Caco-2 (cell line): ENCODE measurements around the gene PALD1. TPM values are rescaled to one million over a fixed set of nuclear protein-coding genes. Genes with fewer than 3 reads are reported as not detected.

Experiments
- BruUV-seq: library from RNA; stranded (reverse); fragments of 400-500 nt; replicated peaks from 2 replicates; lab custom pipeline; 2021; lab: Mats Ljungman, UMichigan
- CTCF ChIA-PET: fragments of 300-600 bp; sonication (Branson Sonifier 250); formaldehyde crosslinking; loops from one replicate; lab custom pipeline; 2022; ENCODE audit warnings: antibody characterized with exemption; lab: Charles Lee
- POLR2A ChIA-PET: fragments of 300-600 bp; sonication (Branson Sonifier 250); formaldehyde crosslinking; loops from one replicate; lab custom pipeline; 2022; ENCODE audit warnings: antibody characterized with exemption; lab: Charles Lee
- DNase-seq, 2 experiments: peaks; one replicate each; pipeline versions ENCODE4 v3.0.0 to v3.0.0-alpha.2; 2020 to 2022
- H3K27me3 ChIP-seq: replicated peaks from 2 replicates; pipeline ENCODE4 v1.6.0; 2011; ENCODE audit warnings: low read length; ENCODE audit not compliant: control insufficient read depth, insufficient read depth
- H3K36me3 ChIP-seq: 2 replicates; pipeline ENCODE4 v1.5.1; 2011; ENCODE audit warnings: low read length; ENCODE audit not compliant: control insufficient read depth, insufficient read depth
- H3K4me1 ChIP-seq: fragments of 250-450 bp; sonication (Bioruptor Pico); 2 replicates; pipeline ENCODE4 v1.5.1; 2020; ENCODE audit warnings: mild to moderate bottlenecking
- H3K4me3 ChIP-seq: 2 replicates; pipeline ENCODE4 v1.5.1; 2011; ENCODE audit warnings: low read depth, mild to moderate bottlenecking, control low read depth, low read length
- H3K9me3 ChIP-seq: fragments of 250-450 bp; sonication (Bioruptor Pico); 2 replicates; pipeline ENCODE4 v1.5.1; 2020; ENCODE audit warnings: mild to moderate bottlenecking, moderate library complexity
- H3K27ac Mint-ChIP-seq: one replicate; pipeline ENCODE4 v1.8.0; 2022; ENCODE audit warnings: mixed read lengths; ENCODE audit not compliant: unreplicated experiment
- H3K27me3 Mint-ChIP-seq: one replicate; pipeline ENCODE4 v1.8.0; 2022; ENCODE audit warnings: mixed read lengths; ENCODE audit not compliant: insufficient read depth, unreplicated experiment
- H3K36me3 Mint-ChIP-seq: one replicate; pipeline ENCODE4 v1.8.0; 2022; ENCODE audit warnings: mild to moderate bottlenecking, mixed read lengths; ENCODE audit not compliant: insufficient read depth, unreplicated experiment
- H3K4me1 Mint-ChIP-seq: one replicate; pipeline ENCODE4 v1.8.0; 2022; ENCODE audit warnings: low read depth, mixed read lengths; ENCODE audit not compliant: unreplicated experiment
- H3K4me3 Mint-ChIP-seq: one replicate; pipeline ENCODE4 v1.8.0; 2022; ENCODE audit warnings: mild to moderate bottlenecking, moderate library complexity, mixed read lengths; ENCODE audit not compliant: unreplicated experiment
- H3K9me3 Mint-ChIP-seq: one replicate; pipeline ENCODE4 v1.8.0; 2022; ENCODE audit warnings: mixed read lengths; ENCODE audit not compliant: unreplicated experiment
- CTCF ChIP-seq, 2 experiments: fragments of 200-600 bp in 1 of 2; IDR thresholded peaks; 1 replicate in 1 of 2; 2 replicates in 1 of 2; pipeline versions ENCODE4 v1.5.1 to v1.8.0; 2011 to 2022; ENCODE audit warnings: antibody characterized with exemption in 1 of 2, control low read depth in 1 of 2, inconsistent platforms in 1 of 2, low read depth in 1 of 2, low read length in 1 of 2, mild to moderate bottlenecking in 1 of 2, moderate library complexity in 1 of 2; ENCODE audit not compliant: insufficient read depth in 1 of 2, severe bottlenecking in 1 of 2, unreplicated experiment in 1 of 2
- intact Hi-C: fragments of 100-400 bp; cut with micrococcal nuclease; formaldehyde crosslinking; loops from one replicate; pipeline ENCODE4 v1.10.0; 2022; ENCODE audit not compliant: unreplicated experiment
- total RNA-seq: library from RNA; stranded (reverse); gene quantifications from 2 replicates; pipeline ENCODE4 v1.2.3, GENCODE V29; 2022

The PALD1 gene
- total RNA-seq, 1 experiment from 2014 or later: 10.3 TPM

DNA sequence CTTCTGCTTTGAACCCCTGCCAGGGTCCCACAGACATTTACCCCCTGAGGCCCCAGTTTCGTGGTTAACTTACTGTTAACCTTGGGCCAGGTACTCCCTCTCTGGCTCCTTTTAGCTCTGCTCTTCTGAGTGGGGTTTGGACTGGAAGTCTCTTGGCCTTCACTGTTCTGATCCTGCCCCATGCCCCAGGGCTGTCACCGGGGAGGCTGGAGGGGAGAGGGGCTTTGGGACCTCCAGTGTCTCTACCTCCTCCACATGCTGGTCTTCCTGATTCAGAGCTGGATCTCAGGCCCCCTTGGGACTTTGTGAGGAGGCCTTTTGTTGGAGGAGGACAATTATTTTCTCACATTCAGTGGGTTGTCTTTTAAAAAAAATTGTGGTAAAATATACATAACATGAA lies 12.7 kb upstream of the PALD1 start:
- POLR2A ChIA-PET: no interaction called here
- no peaks in the 10 kb centered on the region for H3K9me3 ChIP-seq
- H3K9me3 Mint-ChIP-seq: no peaks in the 10 kb centered on the region
- no peaks in the 10 kb centered on the region for H3K4me1 ChIP-seq
- H3K27me3 ChIP-seq: no peaks in the 10 kb centered on the region
- no peak overlapping the region for H3K27ac Mint-ChIP-seq
- CTCF ChIA-PET: interaction anchor here (1.4 kb wide), 1 partner anchor 35 kb away, joined by 5 read pairs; no protein-coding TSS in a partner anchor
- no peaks in the 10 kb centered on the region for H3K36me3 Mint-ChIP-seq
- H3K4me3 Mint-ChIP-seq: no peak overlapping the region
- peaks cover 4% of the 10 kb centered on the region for H3K27me3 Mint-ChIP-seq
- DNase-seq: no peak
- BruUV-seq: no TSS peak
- H3K4me1 Mint-ChIP-seq: peaks cover 7% of the 10 kb centered on the region
- intact Hi-C loops: loop anchor here (1.0 kb wide), 1 partner anchor 11 kb away; no protein-coding TSS in a partner anchor
- no peak overlapping the region for H3K4me3 ChIP-seq
- no peak for TF ChIP-seq CTCF (IDR thresholded peaks at IDR 0.05; ENCODE audit: insufficient read depth in 1 of 2, low read depth in 1 of 2, low read length in 1 of 2, severe bottlenecking in 1 of 2, unreplicated experiment in 1 of 2)
- no peaks in the 10 kb centered on the region for H3K36me3 ChIP-seq

DNA sequence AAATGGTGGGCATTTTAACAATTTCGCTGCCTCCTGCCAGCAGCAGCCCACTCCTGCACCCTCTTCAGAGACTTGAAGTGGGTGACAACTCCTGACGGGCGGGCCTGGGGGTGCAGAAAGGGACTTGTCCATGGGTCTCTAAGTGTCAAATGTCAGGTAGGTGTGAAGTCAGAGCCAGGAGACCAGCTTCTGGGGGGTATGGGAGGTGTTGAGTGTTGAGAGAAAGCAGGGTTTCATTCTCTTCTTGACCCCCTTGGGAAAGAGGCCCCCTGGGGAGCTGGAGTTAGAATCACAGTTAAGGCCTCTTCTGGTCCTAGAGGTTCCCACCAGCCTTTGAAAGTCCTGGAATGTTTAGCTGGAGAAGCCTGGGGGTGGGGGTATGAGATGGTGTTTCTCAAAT lies 11.6 kb upstream of the PALD1 start:
- ChIA-PET CTCF (no interaction called here), POLR2A (interaction anchor here (0.6 kb wide), 1 partner anchor 334 kb away, joined by 7 read pairs; no protein-coding TSS in a partner anchor)
- no peak overlapping the region for H3K27ac Mint-ChIP-seq
- H3K4me3 Mint-ChIP-seq: no peak overlapping the region
- H3K9me3 Mint-ChIP-seq: no peaks in the 10 kb centered on the region
- peaks cover 7% of the 10 kb centered on the region for H3K4me1 Mint-ChIP-seq
- TF ChIP-seq CTCF (IDR thresholded peaks at IDR 0.05; ENCODE audit: insufficient read depth in 1 of 2, low read depth in 1 of 2, low read length in 1 of 2, severe bottlenecking in 1 of 2, unreplicated experiment in 1 of 2): no peak
- H3K36me3 ChIP-seq: no peaks in the 10 kb centered on the region
- intact Hi-C loops: no loop called here
- no peak for DNase-seq
- no peaks in the 10 kb centered on the region for H3K4me1 ChIP-seq
- no peaks in the 10 kb centered on the region for H3K27me3 ChIP-seq
- H3K4me3 ChIP-seq: no peak overlapping the region
- no peaks in the 10 kb centered on the region for H3K9me3 ChIP-seq
- H3K27me3 Mint-ChIP-seq: peaks cover 4% of the 10 kb centered on the region
- BruUV-seq: no TSS peak
- H3K36me3 Mint-ChIP-seq: no peaks in the 10 kb centered on the region

GRCh38 chr10:70472799-70473454 lies 5.6 kb upstream of the PALD1 start:
- no peaks in the 10 kb centered on the region for H3K27me3 ChIP-seq
- Mint-ChIP-seq H3K4me3 (no peak overlapping the region), H3K27me3 (no peaks in the 10 kb centered on the region), H3K4me1 (no peaks in the 10 kb centered on the region), H3K9me3 (no peaks in the 10 kb centered on the region), H3K27ac (no peak overlapping the region), H3K36me3 (no peaks in the 10 kb centered on the region)
- no peak for DNase-seq
- CTCF ChIA-PET: interaction anchor here (1.1 kb wide), 1 partner anchor 11 kb away, joined by 3 read pairs; no protein-coding TSS in a partner anchor
- no peaks in the 10 kb centered on the region for H3K9me3 ChIP-seq
- no peaks in the 10 kb centered on the region for H3K36me3 ChIP-seq
- POLR2A ChIA-PET: no interaction called here
- no TSS peak for BruUV-seq
- H3K4me1 ChIP-seq: peaks cover 7% of the 10 kb centered on the region
- intact Hi-C loops: no loop called here
- no peak for TF ChIP-seq CTCF (IDR thresholded peaks at IDR 0.05; ENCODE audit: insufficient read depth in 1 of 2, low read depth in 1 of 2, low read length in 1 of 2, severe bottlenecking in 1 of 2, unreplicated experiment in 1 of 2)
- no peak overlapping the region for H3K4me3 ChIP-seq
